SK-N-MC (cell line): Measurements from ENCODE around the gene IPPK.

Experiments
- EZH2 ChIP-seq: fragments of 200-600 bp; sonication (generic); IDR thresholded peaks from one replicate; pipeline ENCODE4 v1.6.1; 2017; ENCODE audit warnings: antibody characterized with exemption
- FOXP2 ChIP-seq: optimal IDR thresholded peaks from 2 replicates; pipeline ENCODE3; 2011; ENCODE audit warnings: mild to moderate bottlenecking, moderate library complexity; ENCODE audit not compliant: insufficient read depth; ENCODE audit errors: extremely low read length, control extremely low read depth
- POLR2AphosphoS5 ChIP-seq: IDR thresholded peaks from 2 replicates; pipeline ENCODE4 v1.6.1; 2012; ENCODE audit warnings: mild to moderate bottlenecking, low read depth, low read length, borderline replicate concordance

DNA sequence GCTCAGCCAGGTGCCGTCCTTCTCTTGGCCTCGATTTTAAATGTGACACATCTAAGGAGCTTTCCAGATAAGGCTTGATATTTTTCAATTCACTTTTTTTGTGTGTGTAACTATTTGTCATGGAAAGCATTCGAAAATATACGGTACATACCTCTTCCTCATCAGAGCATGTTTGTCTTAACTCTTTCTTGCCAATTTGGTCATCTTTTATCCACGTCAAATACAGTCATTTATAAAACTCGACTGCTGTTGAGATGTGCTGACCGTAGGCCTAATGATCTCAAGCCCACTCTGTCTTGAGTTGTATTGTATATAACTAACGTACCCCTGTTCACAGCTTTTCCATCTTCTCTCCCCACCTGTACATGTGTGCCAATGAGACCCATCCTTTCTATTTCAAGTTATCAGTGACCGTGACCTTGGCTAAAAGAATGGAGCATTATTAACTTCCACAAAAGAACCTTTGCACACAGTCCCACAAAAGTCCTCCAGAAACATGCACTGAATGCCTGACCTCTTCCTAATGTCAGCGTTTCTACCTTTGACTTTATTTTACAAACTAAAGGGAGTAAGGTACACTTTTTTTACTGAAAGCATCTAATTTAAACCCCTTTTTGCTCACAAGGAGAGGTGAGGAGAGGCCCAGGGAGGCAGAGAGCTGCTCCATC is 61.6 kb downstream of the IPPK start:
- TF ChIP-seq POLR2AphosphoS5 (no peak), EZH2 (no peak), FOXP2 (no peak)
